Uterus (tissue), 2 donors: ENCODE results near the gene BSN.

Experiments used
- CTCF ChIP-seq, 4 experiments: fragments of 200-600 bp in 2 of 4; fragments of 450-650 bp in 2 of 4; sonication (generic) in 2 of 4; IDR thresholded peaks; one replicate each; pipeline ENCODE4 v1.5.1; 2016 to 2019; ENCODE audit warnings: antibody characterized with exemption in 4 of 4, mild to moderate bottlenecking in 2 of 4, moderate library complexity in 1 of 4
- POLR2A ChIP-seq, 2 donors: fragments of 450-650 bp; IDR thresholded peaks; one replicate each; pipeline ENCODE4 v1.6.1; 2016; ENCODE audit warnings: antibody characterized with exemption in 2 of 2, mild to moderate bottlenecking in 1 of 2, moderate library complexity in 1 of 2

- TF ChIP-seq POLR2A (IDR thresholded peaks at IDR 0.05) (no peak), CTCF (IDR thresholded peaks at IDR 0.05) (no peak)
Measured at GRCh38 chr3:49519296-49519695, 35.0 kb upstream of the BSN start.
